ENCODE data around the gene CEP152. TPM values are rescaled to one million over a fixed set of nuclear protein-coding genes. Genes with fewer than 3 reads are reported as not detected.

Gene CEP152
- total RNA-seq, 1 donor, result 5.2 TPM

DNA sequence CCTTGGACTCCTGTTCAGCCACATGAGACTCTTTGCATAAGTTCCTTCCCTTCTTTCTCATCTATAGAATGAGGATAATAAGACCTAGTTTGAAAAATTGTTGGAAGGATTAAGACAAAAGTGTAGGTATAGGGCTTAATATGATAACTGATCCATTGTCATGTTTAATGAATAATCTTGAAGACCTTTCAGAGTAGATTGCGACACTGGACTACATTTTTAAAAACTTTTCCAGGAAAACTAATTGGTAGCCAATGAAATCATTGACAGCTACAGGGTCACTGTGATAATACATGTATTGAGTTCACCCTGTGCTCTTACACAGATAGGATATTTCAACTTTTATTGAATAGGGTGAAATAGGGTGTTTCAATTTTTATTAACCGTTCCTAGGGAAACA is 86.9 kb downstream of the CEP152 start:
- no peak for DNase-seq (ENCODE audit: low read depth)
- no peak for TF ChIP-seq CTCF (IDR thresholded peaks at IDR 0.05; ENCODE audit: insufficient read depth, low read depth, low read length)
- H3K4me3 ChIP-seq (ENCODE audit: low read depth, low read length), result no peak overlapping the region

- peak; percentile 62 for DNase-seq (ENCODE audit: low read depth)
- no peak for TF ChIP-seq CTCF (IDR thresholded peaks at IDR 0.05; ENCODE audit: insufficient read depth, low read depth, low read length)
- H3K4me3 ChIP-seq (ENCODE audit: low read depth, low read length), result no peak overlapping the region
Measured at GRCh38 chr15:48722764-48723661, 87.9 kb downstream of the CEP152 start.

DNA sequence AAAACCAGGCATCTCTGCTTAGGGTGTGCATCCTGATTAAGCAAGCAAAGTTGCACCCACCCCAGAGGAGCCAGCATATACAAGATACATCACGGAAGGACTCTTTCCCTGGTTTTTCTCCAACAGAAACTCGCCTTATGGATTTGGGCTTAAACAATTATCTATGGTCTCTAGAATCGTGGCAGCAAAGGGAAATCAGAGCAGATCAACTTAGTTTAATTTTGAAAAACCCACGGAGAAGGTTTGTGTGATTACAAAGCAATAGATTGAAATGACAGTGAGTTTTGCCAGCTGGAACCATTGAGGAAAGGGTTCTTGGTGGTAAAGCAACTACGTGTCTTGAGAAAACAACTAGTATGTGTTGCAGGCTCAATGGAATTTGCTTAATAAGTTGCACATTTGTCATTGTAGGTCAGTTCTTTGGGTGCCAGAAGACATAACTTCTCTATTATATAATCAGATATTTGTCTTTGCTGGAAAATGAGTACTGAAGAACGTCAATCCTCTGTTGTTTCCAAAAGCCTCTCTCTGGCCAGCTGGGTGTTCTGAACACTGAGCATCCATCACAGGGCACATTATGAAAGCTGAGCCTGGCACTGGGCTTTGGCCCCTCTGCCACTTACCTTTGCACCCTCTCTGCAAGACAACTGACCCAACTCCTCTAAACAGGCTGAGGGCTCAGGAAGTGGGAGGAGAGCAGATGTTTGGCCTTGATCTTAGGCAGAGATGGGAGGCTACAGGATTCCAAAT is 89.6 kb downstream of the CEP152 start:
- DNase-seq (ENCODE audit: low read depth), result peak; percentile 19
- no peak for TF ChIP-seq CTCF (IDR thresholded peaks at IDR 0.05; ENCODE audit: insufficient read depth, low read depth, low read length)
- H3K4me3 ChIP-seq (ENCODE audit: low read depth, low read length), result no peak overlapping the region

- DNase-seq (ENCODE audit: low read depth), result peak; percentile 28
- H3K4me3 ChIP-seq (ENCODE audit: low read depth, low read length), result no peak overlapping the region
- TF ChIP-seq CTCF (IDR thresholded peaks at IDR 0.05; ENCODE audit: insufficient read depth, low read depth, low read length), result no peak
Measured at GRCh38 chr15:48720646-48721045, 90.2 kb downstream of the CEP152 start.

DNA sequence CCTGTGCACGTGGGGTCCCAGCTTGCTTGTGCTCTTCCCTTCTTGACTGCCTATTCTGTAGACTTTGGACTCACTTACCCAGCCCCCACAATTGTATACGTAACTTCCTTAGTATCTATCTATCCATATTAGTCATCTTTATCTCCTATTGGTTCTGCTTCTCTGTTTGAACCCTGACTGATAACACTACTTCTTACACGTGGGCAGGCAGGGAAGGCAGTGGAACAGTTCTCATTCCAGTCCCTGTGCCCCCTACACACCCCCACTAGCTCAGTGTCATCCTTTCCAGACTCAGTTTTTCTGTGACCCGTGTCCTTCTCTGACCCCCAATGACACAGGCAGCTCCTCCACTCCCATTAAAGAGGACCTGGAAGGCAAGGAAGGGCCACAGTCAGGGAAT is 91.2 kb downstream of the CEP152 start:
- DNase-seq (ENCODE audit: low read depth), result no peak
- TF ChIP-seq CTCF (IDR thresholded peaks at IDR 0.05; ENCODE audit: insufficient read depth, low read depth, low read length), result no peak
- H3K4me3 ChIP-seq (ENCODE audit: low read depth, low read length), result no peak overlapping the region

DNA sequence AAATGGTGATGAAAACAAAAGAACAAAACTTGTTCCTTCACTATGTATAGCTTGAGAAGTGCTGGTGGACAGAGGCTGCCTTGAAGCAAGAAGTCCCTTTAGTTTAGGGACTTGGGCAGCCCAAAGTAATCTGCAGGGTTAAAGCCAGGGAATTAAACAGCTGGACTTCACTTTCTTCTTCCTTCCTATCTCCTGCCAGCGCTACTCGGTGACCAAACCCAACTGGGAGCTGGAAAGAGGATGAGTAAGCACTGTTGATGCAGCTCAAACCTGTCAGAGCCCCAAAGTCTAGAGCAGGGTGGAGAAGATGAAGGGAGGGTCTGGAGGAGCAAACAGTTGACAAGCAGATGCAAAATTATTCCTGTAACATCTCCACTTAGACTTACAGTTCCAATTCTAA is 92.2 kb downstream of the CEP152 start:
- TF ChIP-seq CTCF (IDR thresholded peaks at IDR 0.05; ENCODE audit: insufficient read depth, low read depth, low read length), result no peak
- no peak overlapping the region for H3K4me3 ChIP-seq (ENCODE audit: low read depth, low read length)
- DNase-seq (ENCODE audit: low read depth), result peak; percentile 20

All from fibroblast of villous mesenchyme (primary cell).